UCSD-AML1 (cell line): Measurements from ENCODE around the gene CHCHD6.

ENCODE experiments used
- DNase-seq: peaks from one replicate; lab custom pipeline; 2025; ENCODE audit not compliant: unreplicated experiment; lab: John Stamatoyannopoulos, UW

CHCHD6 gene

GRCh38 chr3:126956866-126957650, 253.0 kb downstream of the CHCHD6 start:
- no peak for DNase-seq

DNA sequence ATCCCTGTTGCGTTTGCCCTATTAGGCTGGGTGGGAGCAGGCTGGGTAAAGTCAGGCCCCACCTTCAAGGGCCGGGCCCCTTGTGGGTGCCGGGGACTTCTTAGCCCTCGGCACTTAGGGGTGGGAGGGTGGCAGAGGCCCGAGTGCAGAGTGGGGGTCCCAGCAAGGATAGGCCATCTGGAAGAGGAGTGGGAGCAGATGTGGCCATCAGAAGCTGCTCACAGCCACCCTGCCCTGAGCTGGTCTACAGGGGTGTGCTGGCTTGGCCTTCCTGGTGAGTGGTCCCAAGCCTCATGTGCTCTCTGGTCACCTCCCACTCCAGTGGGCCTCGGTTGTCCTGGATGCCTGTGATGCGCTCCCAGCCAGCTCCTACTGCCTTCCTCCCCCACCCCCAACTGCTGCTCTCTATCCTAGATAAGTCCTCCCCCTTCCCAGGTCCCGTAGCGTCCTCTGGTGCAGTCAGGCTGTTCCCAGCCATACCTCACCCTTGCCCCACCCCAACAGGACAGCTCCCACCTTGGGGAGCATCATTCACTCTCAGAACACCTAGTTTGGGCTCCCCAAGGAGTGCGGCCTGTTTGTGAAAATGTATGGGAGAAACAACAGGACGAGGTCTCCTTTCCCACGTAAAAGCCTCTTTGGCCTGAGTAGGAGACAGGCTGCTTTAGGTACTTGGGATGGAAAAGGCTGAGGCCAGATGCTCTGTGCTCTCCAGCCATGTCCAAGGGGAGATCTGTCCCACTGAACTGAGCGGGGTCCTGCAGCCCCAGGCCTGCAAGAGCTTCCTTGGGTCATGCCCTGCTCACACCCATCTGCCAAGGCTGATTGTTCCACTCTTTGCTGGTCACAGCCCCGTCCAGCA, 254.0 kb downstream of the CHCHD6 start:
- DNase-seq, result no peak

GRCh38 chr3:126958638-126959085, 254.6 kb downstream of the CHCHD6 start:
- no peak for DNase-seq

DNA sequence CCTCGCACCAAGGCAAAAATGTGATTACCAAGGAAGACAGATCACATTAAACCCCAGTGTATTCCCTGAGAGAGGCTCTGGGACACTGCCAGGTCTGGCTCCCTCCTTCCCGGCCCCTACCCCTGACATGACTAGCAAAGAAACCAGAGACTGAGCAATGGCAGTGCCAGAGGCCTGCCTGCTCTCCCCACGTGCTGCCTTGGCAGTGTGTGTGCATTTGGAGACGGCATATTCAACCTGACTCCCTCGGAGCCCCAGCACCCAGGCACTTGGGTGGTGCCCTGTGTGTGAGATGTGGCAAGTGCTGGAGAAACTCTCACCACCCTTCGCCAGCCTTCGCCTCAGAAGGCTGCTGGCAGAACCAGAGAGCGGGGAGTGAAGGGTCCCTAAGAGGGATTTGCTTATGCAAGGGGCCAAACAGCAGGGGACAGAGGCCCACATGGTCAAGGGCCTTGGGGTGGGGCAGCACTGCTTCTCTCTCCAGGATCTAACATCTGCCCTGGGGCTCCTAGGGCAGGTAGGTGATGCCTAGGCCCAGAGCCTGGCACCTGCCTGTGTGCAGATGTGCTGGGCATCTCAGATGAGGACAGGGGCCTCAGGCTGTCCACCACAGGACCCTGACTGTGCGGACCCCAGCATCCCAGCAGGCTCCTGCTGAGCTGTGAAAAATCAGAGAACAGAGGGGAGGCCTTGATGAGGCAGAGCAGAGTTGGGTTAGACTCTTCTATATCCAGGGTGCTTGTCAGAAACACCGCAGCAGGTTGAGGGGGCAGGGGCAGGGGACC, 255.3 kb downstream of the CHCHD6 start:
- DNase-seq, result no peak

DNA sequence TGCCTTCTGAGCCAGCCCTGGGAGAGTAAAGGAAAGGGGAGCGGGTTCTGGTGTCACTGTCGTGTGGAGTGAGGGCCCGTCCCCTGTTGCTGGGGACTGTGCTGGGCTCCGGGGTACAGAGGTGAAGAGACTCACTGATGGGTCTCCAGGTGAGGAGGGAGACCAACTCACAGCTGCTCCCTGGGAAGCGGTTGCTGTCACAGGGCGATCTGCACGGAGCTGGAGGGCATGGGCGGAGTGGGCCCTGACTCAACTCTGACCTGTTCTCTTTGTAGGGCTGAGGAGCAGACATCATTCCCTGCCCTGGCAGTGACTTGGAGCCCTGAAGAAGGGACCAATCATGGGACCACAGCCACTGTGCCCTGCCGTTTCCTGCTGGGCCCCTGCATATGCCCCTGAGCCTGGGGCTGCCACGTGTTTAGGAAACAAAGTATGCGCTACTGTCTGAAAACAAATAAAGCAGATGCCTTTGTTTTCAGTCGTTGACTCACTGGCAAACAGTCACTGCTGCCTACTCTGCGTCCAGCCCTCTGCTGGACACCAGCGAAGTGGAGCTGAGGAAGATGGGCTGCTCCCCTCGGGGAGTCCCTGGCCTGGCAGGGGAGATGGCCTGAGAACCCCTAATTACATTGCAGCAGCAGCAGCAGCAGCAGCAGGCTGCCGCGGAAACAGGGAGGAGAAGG, 256.0 kb downstream of the CHCHD6 start:
- no peak for DNase-seq

GRCh38 chr3:126960604-126960995, 256.6 kb downstream of the CHCHD6 start:
- DNase-seq, result no peak

GRCh38 chr3:126961191-126961790, 257.3 kb downstream of the CHCHD6 start:
- DNase-seq, result no peak

GRCh38 chr3:126961791-126962461, 257.9 kb downstream of the CHCHD6 start:
- DNase-seq, result no peak

DNA sequence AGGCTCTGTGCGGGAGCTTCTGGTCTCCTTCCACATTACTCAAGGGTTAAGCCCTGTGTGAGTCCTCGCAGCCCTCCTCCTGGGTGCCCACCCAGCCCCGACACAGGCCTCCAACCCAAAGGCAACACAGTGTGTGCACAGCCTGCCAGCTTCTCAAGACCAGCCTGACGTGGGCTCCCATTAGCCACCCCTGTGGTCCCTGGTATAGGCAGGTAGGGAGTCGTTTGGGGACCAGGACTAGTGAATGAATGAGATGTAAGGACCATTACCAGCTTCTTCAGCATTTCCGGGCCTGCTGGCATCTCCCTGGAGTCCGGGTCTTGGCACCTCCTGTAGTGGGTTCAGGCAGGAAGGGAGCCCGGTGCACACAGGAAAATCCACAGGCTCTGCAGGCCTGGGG, 258.7 kb downstream of the CHCHD6 start:
- no peak for DNase-seq

GRCh38 chr3:126963261-126964190, 259.5 kb downstream of the CHCHD6 start:
- no peak for DNase-seq

GRCh38 chr3:126964261-126964660, 260.2 kb downstream of the CHCHD6 start:
- no peak for DNase-seq

- DNase-seq, result no peak
These were observed 260.9 kb downstream of the CHCHD6 start for GRCh38 chr3:126964950-126965349.

DNA sequence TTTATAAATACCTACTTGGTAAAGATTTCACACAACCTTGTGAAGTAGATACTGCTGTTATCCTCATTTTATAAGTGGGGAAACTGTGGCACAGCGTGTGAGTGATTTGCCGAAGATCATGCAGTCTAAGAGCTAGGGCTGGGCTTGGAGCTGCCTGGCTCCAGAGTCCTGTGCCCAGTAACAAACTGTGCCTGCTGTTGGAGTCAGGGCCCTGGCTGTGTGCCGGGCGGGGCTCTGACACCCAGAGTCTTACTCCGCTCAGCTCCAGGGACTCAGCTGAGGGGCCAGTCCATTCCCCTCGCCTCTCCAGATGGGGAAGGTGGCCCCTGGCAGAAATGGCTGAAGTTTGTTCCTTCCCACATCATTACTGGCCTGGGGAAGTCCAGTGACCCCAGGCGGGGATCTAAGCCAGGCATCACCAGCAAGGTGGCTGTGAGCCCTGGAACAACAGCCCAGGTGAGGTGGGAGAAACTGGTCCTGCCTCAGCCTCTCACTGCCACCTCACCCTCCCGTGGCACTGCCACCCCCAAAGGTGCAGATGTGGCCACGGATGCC, 261.6 kb downstream of the CHCHD6 start:
- no peak for DNase-seq

- DNase-seq, result no peak
These were observed 263.3 kb downstream of the CHCHD6 start for GRCh38 chr3:126967386-126967785.

DNA sequence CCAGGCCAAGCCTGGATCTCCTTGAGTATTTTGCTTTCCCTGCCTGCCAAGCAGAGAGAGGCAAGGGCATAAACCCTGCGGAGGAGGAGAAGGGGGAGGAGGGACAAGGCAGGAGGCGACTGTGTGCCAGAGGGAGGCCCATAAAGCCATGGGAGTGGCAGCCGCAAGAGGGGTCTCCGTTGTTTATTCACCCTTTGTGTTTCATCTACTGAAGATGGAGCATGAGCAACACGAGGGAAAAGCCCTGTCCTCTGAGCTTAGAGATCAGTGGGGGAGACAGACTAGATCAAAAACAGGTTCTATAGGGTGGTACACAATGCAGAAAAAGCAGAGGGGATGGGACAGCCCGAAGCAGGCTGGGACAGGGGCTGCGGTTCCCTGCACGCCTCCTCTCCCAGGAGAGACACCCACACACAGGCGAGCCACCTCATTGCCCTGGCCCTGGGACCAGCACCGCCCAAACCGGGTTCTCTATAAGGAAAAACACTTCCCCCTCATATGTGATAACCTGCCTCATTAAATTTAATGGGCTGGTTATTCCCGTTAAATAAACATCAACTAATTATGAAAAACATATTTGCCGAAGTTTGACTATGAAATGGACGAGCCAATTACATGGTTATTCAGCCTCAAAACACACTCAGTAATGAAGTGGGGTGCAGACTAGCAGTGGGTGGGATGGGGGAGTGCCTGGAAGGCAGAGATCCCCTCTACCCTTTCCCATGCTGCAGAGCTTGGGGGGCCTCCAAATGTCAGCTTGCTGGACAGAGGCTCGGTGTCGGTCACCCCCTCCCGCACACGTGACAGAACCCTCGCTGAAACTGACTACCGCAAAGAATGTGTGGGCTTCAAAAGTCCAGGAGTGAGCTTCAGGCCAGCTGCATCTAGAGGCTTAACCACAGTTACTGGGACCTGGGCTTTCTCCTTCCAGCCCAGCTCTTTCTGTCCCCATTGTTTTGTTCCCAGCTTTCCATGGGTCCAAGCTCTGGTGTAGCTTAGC, 264.7 kb downstream of the CHCHD6 start:
- DNase-seq, result no peak

DNA sequence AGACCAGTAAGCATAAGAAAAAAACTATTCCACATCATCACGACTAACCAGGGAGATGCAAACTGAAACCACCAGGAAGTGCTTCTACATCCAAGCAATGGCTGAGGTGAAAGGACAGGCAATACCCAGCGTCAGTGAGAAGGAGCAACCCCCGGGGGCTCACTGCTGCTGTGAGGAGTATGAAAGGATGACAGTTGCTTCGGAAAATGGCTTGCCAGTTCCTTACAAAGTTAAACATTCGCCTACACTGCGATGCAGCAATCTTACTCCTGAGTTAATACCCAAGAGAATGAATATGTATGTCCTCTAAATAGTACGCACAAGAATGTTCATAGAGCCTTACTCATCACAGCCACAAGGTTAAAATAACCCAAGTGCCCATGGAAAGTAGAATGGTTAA, 265.5 kb downstream of the CHCHD6 start:
- DNase-seq, result no peak

DNA sequence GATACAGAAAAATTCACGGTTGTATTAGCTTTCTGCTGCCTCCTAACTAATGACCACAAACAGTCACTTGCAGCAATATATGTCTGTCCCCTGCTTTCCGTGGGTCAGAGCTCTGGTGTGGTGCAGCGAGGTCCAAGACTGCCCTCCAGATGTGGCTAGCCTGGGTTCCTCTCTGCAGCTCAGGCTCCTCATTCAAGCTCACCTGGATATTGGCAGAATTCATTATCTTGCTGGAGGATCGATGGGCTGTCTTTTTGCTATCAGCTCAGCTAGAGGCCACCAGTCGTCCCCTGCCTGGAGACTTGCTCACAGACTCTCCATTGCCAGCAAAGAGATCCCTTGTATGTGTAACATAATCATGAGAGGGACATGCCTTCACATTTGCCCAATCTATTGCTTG, 266.1 kb downstream of the CHCHD6 start:
- DNase-seq, result no peak
